HCT116 (cell line): Measurements from ENCODE around the gene ARGLU1.

Source experiments
- CTCF ChIP-seq, 3 experiments: fragments of 200-600 bp in 1 of 3; sonication (generic) in 1 of 3; IDR thresholded peaks in 2 of 3; conservative IDR thresholded peaks in 1 of 3; 2 replicates each; pipeline ENCODE4 v1.5.1; 2012 to 2017; ENCODE audit warnings: low read depth in 2 of 3, low read length in 2 of 3, antibody characterized with exemption in 1 of 3, borderline replicate concordance in 1 of 3, control low read depth in 1 of 3, mild to moderate bottlenecking in 1 of 3, mixed read lengths in 1 of 3, mixed run types in 1 of 3, moderate library complexity in 1 of 3; ENCODE audit not compliant: insufficient read depth in 1 of 3
- EGR1 ChIP-seq: IDR thresholded peaks from 2 replicates; pipeline ENCODE4 v1.6.1; 2012; ENCODE audit warnings: low read depth
- ELF1 ChIP-seq: IDR thresholded peaks from 2 replicates; pipeline ENCODE4 v1.6.1; 2012; ENCODE audit warnings: low read depth, borderline replicate concordance
- EZH2 ChIP-seq: fragments of 200-600 bp; sonication (generic); IDR thresholded peaks from 2 replicates; pipeline ENCODE4 v1.6.1; 2017; ENCODE audit warnings: antibody characterized with exemption, mixed run types
- FOSL1 ChIP-seq: IDR thresholded peaks from 2 replicates; pipeline ENCODE4 v1.6.1; 2012; ENCODE audit warnings: low read depth
- JUND ChIP-seq: IDR thresholded peaks from 2 replicates; pipeline ENCODE4 v1.6.1; 2012
- MAX ChIP-seq: IDR thresholded peaks from 2 replicates; pipeline ENCODE4 v1.6.1; 2012
- POLR2A ChIP-seq: IDR thresholded peaks from 2 replicates; pipeline ENCODE4 v1.7.0; 2011; ENCODE audit warnings: borderline replicate concordance; ENCODE audit not compliant: insufficient read depth, insufficient read length; ENCODE audit errors: extremely low read depth
- RAD21 ChIP-seq: IDR thresholded peaks from 2 replicates; pipeline ENCODE4 v1.6.1; 2012; ENCODE audit warnings: low read depth, mild to moderate bottlenecking
- SIN3A ChIP-seq: IDR thresholded peaks from 2 replicates; pipeline ENCODE4 v1.6.1; 2012; ENCODE audit warnings: low read depth
- YY1 ChIP-seq: IDR thresholded peaks from 2 replicates; pipeline ENCODE4 v1.6.1; 2011; ENCODE audit warnings: low read length, low read depth, moderate library complexity, mild to moderate bottlenecking; ENCODE audit not compliant: insufficient replicate concordance; ENCODE audit errors: extremely low read depth
- ZBTB33 ChIP-seq: IDR thresholded peaks from 2 replicates; pipeline ENCODE4 v1.6.1; 2011; ENCODE audit warnings: mild to moderate bottlenecking, low read length, moderate library complexity; ENCODE audit not compliant: insufficient replicate concordance; ENCODE audit errors: extremely low read depth

GRCh38 chr13:106599875-106600797 is 32.2 kb upstream of the ARGLU1 start:
- TF ChIP-seq EGR1 (no peak), POLR2A (no peak), CTCF (IDR thresholded peaks at IDR 0.05 in 2 of 3, conservative IDR thresholded peaks at IDR 0.05 in 1 of 3; ENCODE audit: borderline replicate concordance in 1 of 3, insufficient read depth in 1 of 3, low read depth in 2 of 3, low read length in 2 of 3) (no peak), JUND (no peak), RAD21 (no peak), EZH2 (no peak), MAX (no peak), ZBTB33 (no peak), FOSL1 (no peak), ELF1 (no peak), YY1 (no peak), SIN3A (no peak)
